H1 (cell line): ENCODE results near the gene ARHGEF19. TPM values are rescaled to one million over a fixed set of nuclear protein-coding genes. Genes with fewer than 3 reads are reported as not detected.

ENCODE experiments used
- CBX8 ChIP-seq: fragments of 300-800, 300-1000 bp; sonication (generic); IDR thresholded peaks from 2 replicates; pipeline ENCODE4 v1.7.1; 2016; ENCODE audit warnings: low read depth, low read length, borderline replicate concordance
- CHD1 ChIP-seq: IDR thresholded peaks from 2 replicates; pipeline ENCODE4 v1.6.1; 2012; ENCODE audit warnings: low read depth, low read length, improper control_type of control experiment
- JUN ChIP-seq: IDR thresholded peaks from 2 replicates; pipeline ENCODE4 v1.6.1; 2011; ENCODE audit warnings: low read depth, mild to moderate bottlenecking, improper control_type of control experiment, low read length
- polyA plus RNA-seq, 7 experiments: library from polyadenylated mRNA; depleted of rRNA in 3 of 7; stranded (reverse) in 5 of 7; unstranded in 2 of 7; fragments of >200 nt in 5 of 7; fragments of 200-250 nt in 2 of 7; gene quantifications; 1 replicate in 5 of 7; 2 replicates in 1 of 7; 4 replicates in 1 of 7; pipeline versions ENCODE4 v1.2.1 to v1.2.3, GENCODE V29; 2011 to 2013; ENCODE audit warnings: missing spikeins in 2 of 7, mixed read lengths in 2 of 7
- total RNA-seq: library from RNA; stranded (reverse); fragmentation: NEBNext Ultra II Directional; extraction: Animal tissue kit (Norgen Biotek cat#: 25700); gene quantifications from 2 replicates; pipeline ENCODE4 v1.2.1, GENCODE V29; 2021
- TF ChIP-seq, protein P1 (sequence below): fragments of 300-600 bp; sonication (generic); IDR thresholded peaks from 2 replicates; pipeline ENCODE4 v1.7.1; 2012; ENCODE audit warnings: low read length, moderate library complexity, mild to moderate bottlenecking, inconsistent platforms; ENCODE audit not compliant: insufficient replicate concordance

Gene ARHGEF19
- total and polyA plus RNA-seq, 2 of the 8 experiments (the other 6 are each of a cell fraction or from before 2014, with no cell fraction given): 47.5 to 56.4 TPM

DNA sequence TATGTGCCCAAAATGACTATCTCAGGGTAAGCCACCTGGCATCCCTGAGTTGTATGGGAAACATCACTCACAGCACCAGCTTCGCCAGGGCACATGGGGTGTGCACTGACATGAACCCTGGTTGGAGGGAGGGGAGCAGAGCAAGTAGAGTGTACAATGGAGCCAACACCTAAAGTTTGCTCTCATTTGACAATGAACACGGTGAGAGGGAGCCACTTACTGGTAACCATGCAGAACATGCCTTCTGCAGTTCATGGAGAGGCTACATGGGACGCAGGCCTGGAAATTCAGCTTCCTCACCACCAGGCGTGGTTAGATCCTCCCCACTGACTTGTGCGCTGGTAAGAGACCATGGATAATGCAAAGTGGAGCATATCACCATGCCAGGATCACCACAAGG is 34.5 kb upstream of the ARHGEF19 start (continued):
- TF ChIP-seq, protein P1, sequence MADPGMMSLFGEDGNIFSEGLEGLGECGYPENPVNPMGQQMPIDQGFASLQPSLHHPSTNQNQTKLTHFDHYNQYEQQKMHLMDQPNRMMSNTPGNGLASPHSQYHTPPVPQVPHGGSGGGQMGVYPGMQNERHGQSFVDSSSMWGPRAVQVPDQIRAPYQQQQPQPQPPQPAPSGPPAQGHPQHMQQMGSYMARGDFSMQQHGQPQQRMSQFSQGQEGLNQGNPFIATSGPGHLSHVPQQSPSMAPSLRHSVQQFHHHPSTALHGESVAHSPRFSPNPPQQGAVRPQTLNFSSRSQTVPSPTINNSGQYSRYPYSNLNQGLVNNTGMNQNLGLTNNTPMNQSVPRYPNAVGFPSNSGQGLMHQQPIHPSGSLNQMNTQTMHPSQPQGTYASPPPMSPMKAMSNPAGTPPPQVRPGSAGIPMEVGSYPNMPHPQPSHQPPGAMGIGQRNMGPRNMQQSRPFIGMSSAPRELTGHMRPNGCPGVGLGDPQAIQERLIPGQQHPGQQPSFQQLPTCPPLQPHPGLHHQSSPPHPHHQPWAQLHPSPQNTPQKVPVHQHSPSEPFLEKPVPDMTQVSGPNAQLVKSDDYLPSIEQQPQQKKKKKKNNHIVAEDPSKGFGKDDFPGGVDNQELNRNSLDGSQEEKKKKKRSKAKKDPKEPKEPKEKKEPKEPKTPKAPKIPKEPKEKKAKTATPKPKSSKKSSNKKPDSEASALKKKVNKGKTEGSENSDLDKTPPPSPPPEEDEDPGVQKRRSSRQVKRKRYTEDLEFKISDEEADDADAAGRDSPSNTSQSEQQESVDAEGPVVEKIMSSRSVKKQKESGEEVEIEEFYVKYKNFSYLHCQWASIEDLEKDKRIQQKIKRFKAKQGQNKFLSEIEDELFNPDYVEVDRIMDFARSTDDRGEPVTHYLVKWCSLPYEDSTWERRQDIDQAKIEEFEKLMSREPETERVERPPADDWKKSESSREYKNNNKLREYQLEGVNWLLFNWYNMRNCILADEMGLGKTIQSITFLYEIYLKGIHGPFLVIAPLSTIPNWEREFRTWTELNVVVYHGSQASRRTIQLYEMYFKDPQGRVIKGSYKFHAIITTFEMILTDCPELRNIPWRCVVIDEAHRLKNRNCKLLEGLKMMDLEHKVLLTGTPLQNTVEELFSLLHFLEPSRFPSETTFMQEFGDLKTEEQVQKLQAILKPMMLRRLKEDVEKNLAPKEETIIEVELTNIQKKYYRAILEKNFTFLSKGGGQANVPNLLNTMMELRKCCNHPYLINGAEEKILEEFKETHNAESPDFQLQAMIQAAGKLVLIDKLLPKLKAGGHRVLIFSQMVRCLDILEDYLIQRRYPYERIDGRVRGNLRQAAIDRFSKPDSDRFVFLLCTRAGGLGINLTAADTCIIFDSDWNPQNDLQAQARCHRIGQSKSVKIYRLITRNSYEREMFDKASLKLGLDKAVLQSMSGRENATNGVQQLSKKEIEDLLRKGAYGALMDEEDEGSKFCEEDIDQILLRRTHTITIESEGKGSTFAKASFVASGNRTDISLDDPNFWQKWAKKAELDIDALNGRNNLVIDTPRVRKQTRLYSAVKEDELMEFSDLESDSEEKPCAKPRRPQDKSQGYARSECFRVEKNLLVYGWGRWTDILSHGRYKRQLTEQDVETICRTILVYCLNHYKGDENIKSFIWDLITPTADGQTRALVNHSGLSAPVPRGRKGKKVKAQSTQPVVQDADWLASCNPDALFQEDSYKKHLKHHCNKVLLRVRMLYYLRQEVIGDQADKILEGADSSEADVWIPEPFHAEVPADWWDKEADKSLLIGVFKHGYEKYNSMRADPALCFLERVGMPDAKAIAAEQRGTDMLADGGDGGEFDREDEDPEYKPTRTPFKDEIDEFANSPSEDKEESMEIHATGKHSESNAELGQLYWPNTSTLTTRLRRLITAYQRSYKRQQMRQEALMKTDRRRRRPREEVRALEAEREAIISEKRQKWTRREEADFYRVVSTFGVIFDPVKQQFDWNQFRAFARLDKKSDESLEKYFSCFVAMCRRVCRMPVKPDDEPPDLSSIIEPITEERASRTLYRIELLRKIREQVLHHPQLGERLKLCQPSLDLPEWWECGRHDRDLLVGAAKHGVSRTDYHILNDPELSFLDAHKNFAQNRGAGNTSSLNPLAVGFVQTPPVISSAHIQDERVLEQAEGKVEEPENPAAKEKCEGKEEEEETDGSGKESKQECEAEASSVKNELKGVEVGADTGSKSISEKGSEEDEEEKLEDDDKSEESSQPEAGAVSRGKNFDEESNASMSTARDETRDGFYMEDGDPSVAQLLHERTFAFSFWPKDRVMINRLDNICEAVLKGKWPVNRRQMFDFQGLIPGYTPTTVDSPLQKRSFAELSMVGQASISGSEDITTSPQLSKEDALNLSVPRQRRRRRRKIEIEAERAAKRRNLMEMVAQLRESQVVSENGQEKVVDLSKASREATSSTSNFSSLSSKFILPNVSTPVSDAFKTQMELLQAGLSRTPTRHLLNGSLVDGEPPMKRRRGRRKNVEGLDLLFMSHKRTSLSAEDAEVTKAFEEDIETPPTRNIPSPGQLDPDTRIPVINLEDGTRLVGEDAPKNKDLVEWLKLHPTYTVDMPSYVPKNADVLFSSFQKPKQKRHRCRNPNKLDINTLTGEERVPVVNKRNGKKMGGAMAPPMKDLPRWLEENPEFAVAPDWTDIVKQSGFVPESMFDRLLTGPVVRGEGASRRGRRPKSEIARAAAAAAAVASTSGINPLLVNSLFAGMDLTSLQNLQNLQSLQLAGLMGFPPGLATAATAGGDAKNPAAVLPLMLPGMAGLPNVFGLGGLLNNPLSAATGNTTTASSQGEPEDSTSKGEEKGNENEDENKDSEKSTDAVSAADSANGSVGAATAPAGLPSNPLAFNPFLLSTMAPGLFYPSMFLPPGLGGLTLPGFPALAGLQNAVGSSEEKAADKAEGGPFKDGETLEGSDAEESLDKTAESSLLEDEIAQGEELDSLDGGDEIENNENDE: no peak
- TF ChIP-seq CBX8 (no peak), CHD1 (no peak), JUN (no peak)
